SK-N-SH (cell line): ENCODE measurements around the gene SLC22A23. TPM values are rescaled to one million over a fixed set of nuclear protein-coding genes. Genes with fewer than 3 reads are reported as not detected.

Experiments
- CTCF ChIA-PET: fragments of 300-600, 350-600 bp; formaldehyde crosslinking; extraction: SDS; loops from one replicate; lab custom pipeline; 2021; lab: Yijun Ruan, JAX
- POLR2A ChIA-PET: fragments of 350-600 bp; sonication (Branson Sonifier 250); formaldehyde crosslinking; extraction: SDS; loops from one replicate; lab custom pipeline; 2020; ENCODE audit warnings: antibody characterized with exemption, inconsistent platforms; lab: Yijun Ruan, JAX
- DNase-seq: peaks from one replicate; pipeline ENCODE4 v3.0.0; 2012
- H2AFZ ChIP-seq: fragments of 200-600 bp; sonication (generic); 2 replicates; pipeline ENCODE4 v1.8.1; 2016; ENCODE audit warnings: antibody characterized with exemption, mild to moderate bottlenecking, low read depth
- H3F3A ChIP-seq: fragments of 200-600 bp; sonication (generic); replicated peaks from 2 replicates; pipeline ENCODE3; 2016; ENCODE audit warnings: antibody characterized with exemption, mild to moderate bottlenecking; ENCODE audit not compliant: insufficient read depth
- H3K27ac ChIP-seq, 2 experiments: fragments of 200-500 bp in 1 of 2; fragments of 200-600 bp in 1 of 2; sonication (Bioruptor generic) in 1 of 2; sonication (generic), shearing (Covaris generic) in 1 of 2; 2 replicates each; pipeline versions ENCODE4 v1.5.1 to v1.6.1; 2014 to 2016; ENCODE audit warnings: low read depth in 2 of 2, inconsistent platforms in 1 of 2, low read length in 1 of 2, mild to moderate bottlenecking in 1 of 2, mixed read lengths in 1 of 2
- H3K27me3 ChIP-seq: fragments of 200-600 bp; sonication (generic), shearing (Covaris generic); 2 replicates; pipeline ENCODE4 v1.6.1; 2016; ENCODE audit warnings: mixed run types; ENCODE audit not compliant: insufficient read depth
- H3K36me3 ChIP-seq, 2 experiments: fragments of 200-500 bp in 1 of 2; fragments of 200-600 bp in 1 of 2; sonication (Bioruptor generic) in 1 of 2; sonication (generic) in 1 of 2; replicated peaks in 1 of 2; 2 replicates each; pipeline versions ENCODE3 to v1.5.1; 2014 to 2016; ENCODE audit warnings: low read length in 1 of 2, mild to moderate bottlenecking in 1 of 2; ENCODE audit not compliant: insufficient read depth in 2 of 2, control insufficient read depth in 1 of 2
- H3K4me1 ChIP-seq, 2 experiments: fragments of 200-500 bp in 1 of 2; fragments of 200-600 bp in 1 of 2; sonication (Bioruptor generic) in 1 of 2; sonication (generic), shearing (Covaris generic) in 1 of 2; 2 replicates each; pipeline versions ENCODE4 v1.5.1 to v1.6.1; 2014 to 2016; ENCODE audit warnings: low read depth in 1 of 2, low read length in 1 of 2, mixed run types in 1 of 2; ENCODE audit not compliant: insufficient read depth in 2 of 2, control insufficient read depth in 1 of 2
- H3K4me2 ChIP-seq: fragments of 200-600 bp; sonication (generic), shearing (Covaris generic); 2 replicates; pipeline ENCODE4 v1.6.1; 2017; ENCODE audit warnings: mixed run types
- H3K4me3 ChIP-seq, 2 experiments: fragments of 200-500 bp in 1 of 2; fragments of 200-600 bp in 1 of 2; sonication (Bioruptor generic) in 1 of 2; sonication (generic), shearing (Covaris generic) in 1 of 2; 2 replicates each; pipeline versions ENCODE4 v1.5.1 to v1.8.1; 2014 to 2016; ENCODE audit warnings: low read depth in 2 of 2, inconsistent platforms in 1 of 2, low read length in 1 of 2, mild to moderate bottlenecking in 1 of 2, mixed read lengths in 1 of 2, moderate library complexity in 1 of 2
- H3K79me2 ChIP-seq: fragments of 200-600 bp; sonication (generic); 2 replicates; pipeline ENCODE4 v1.8.1; 2017; ENCODE audit warnings: mild to moderate bottlenecking; ENCODE audit not compliant: insufficient read depth
- H3K9ac ChIP-seq: fragments of 200-600 bp; sonication (generic); 2 replicates; pipeline ENCODE4 v1.6.1; 2017; ENCODE audit warnings: mixed run types
- H3K9me2 ChIP-seq: fragments of 200-600 bp; sonication (generic); 2 replicates; pipeline ENCODE4 v1.6.1; 2017; ENCODE audit warnings: mixed run types
- H3K9me3 ChIP-seq: fragments of 200-600 bp; sonication (generic); 2 replicates; pipeline ENCODE4 v1.6.1; 2017; ENCODE audit warnings: mixed run types, mild to moderate bottlenecking, moderate library complexity
- H4K20me1 ChIP-seq: fragments of 200-600 bp; sonication (generic); 2 replicates; pipeline ENCODE4 v1.6.1; 2017; ENCODE audit warnings: mild to moderate bottlenecking, mixed run types; ENCODE audit not compliant: insufficient read depth
- CTCF ChIP-seq: fragments of 200-600 bp; sonication (generic); IDR thresholded peaks from 2 replicates; pipeline ENCODE4 v1.6.1; 2017; ENCODE audit warnings: antibody characterized with exemption, mild to moderate bottlenecking, moderate library complexity
- EP300 ChIP-seq, 2 experiments: IDR thresholded peaks; 2 replicates each; pipeline versions ENCODE4 v1.4.0 to v1.6.1; 2012; ENCODE audit warnings: borderline replicate concordance in 1 of 2, low read depth in 1 of 2, low read length in 1 of 2
- EZH2phosphoT487 ChIP-seq: fragments of 200-600 bp; sonication (generic); IDR thresholded peaks from 2 replicates; pipeline ENCODE4 v1.6.1; 2017; ENCODE audit warnings: low read depth, mixed run types, mild to moderate bottlenecking, antibody characterized with exemption, moderate library complexity, borderline replicate concordance
- FOSL2 ChIP-seq: IDR thresholded peaks from 2 replicates; pipeline ENCODE4 v1.4.0; 2012; ENCODE audit warnings: low read depth, mild to moderate bottlenecking, moderate library complexity, borderline replicate concordance
- FOXJ3 ChIP-seq: sonication (generic); formaldehyde crosslinking; IDR thresholded peaks from 2 replicates; pipeline ENCODE4 v1.5.1; 2020; ENCODE audit warnings: mild to moderate bottlenecking, missing genetic modification reagents
- FOXM1 ChIP-seq: IDR thresholded peaks from 2 replicates; pipeline ENCODE4 v1.4.0; 2012; ENCODE audit warnings: low read depth, mild to moderate bottlenecking
- GABPA ChIP-seq: IDR thresholded peaks from 2 replicates; pipeline ENCODE4 v1.4.0; 2012; ENCODE audit warnings: low read depth, mild to moderate bottlenecking
- GATA2 ChIP-seq: sonication (generic); formaldehyde crosslinking; IDR thresholded peaks from 2 replicates; pipeline ENCODE4 v1.5.0; 2020; ENCODE audit warnings: mild to moderate bottlenecking, missing genetic modification reagents
- IRF3 ChIP-seq: fragments of 150-350 bp; IDR thresholded peaks from 2 replicates; pipeline ENCODE4 v1.6.1; 2016; ENCODE audit warnings: mild to moderate bottlenecking, low read depth, low read length
- JUND ChIP-seq: IDR thresholded peaks from 2 replicates; pipeline ENCODE4 v1.4.0; 2012
- MAX ChIP-seq: IDR thresholded peaks from 2 replicates; pipeline ENCODE4 v1.4.0; 2012; ENCODE audit warnings: low read depth
- MXI1 ChIP-seq: IDR thresholded peaks from 2 replicates; pipeline ENCODE4 v1.6.1; 2012; ENCODE audit warnings: mild to moderate bottlenecking, low read depth, low read length, improper control_type of control experiment
- NFIC ChIP-seq: IDR thresholded peaks from 2 replicates; pipeline ENCODE4 v1.4.0; 2012; ENCODE audit warnings: borderline replicate concordance
- POLR2AphosphoS5 ChIP-seq: IDR thresholded peaks from 2 replicates; pipeline ENCODE4 v1.6.1; 2012; ENCODE audit warnings: low read depth, low read length
- RCOR1 ChIP-seq: fragments of 150-350 bp; IDR thresholded peaks from 2 replicates; pipeline ENCODE4 v1.6.1; 2017; ENCODE audit warnings: antibody characterized with exemption, low read length
- REST ChIP-seq: IDR thresholded peaks from 2 replicates; pipeline ENCODE4 v1.6.1; 2012; ENCODE audit warnings: mild to moderate bottlenecking, low read depth, low read length, moderate library complexity
- TAF1 ChIP-seq: IDR thresholded peaks from 2 replicates; pipeline ENCODE4 v1.6.1; 2012; ENCODE audit warnings: low read depth, mild to moderate bottlenecking, low read length, moderate library complexity, borderline replicate concordance
- TCF12 ChIP-seq: IDR thresholded peaks from 2 replicates; pipeline ENCODE4 v1.4.0; 2012
- USF2 ChIP-seq: fragments of 150-350 bp; IDR thresholded peaks from 2 replicates; pipeline ENCODE4 v1.6.1; 2017; ENCODE audit warnings: antibody characterized with exemption, low read length, low read depth, borderline replicate concordance
- WGBS: methylation state at CpG from one replicate; pipeline ENCODE4 v1.1.6; 2017; ENCODE audit warnings: low lambda C conversion rate; 5-methylcytosine and 5-hydroxymethylcytosine counted together
- polyA plus RNA-seq, 3 experiments: library from polyadenylated mRNA; depleted of rRNA; stranded (reverse); fragments of >200 nt; gene quantifications; 2 replicates each; pipeline ENCODE4 v1.2.3, GENCODE V29; 2012

The SLC22A23 gene
- polyA plus RNA-seq, 1 of the 3 experiments (the other 2 are of a cell fraction): not detected

- Histone ChIP-seq H3K4me1 (no peaks in the 10 kb centered on the region; a peak in 1 of 4 replicates), H2AFZ (no peak overlapping the region), H3K4me3 (no peak overlapping the region), H3K27ac (no peak overlapping the region), H3K9ac (no peak overlapping the region), H3K79me2 (no peaks in the 10 kb centered on the region), H3F3A (no peaks in the 10 kb centered on the region), H3K9me2 (no peaks in the 10 kb centered on the region), H3K9me3 (no peaks in the 10 kb centered on the region), H3K4me2 (no peak overlapping the region), H4K20me1 (no peaks in the 10 kb centered on the region), H3K36me3 (no peaks in the 10 kb centered on the region), H3K27me3 (peaks cover 54% of the 10 kb centered on the region)
- 74% methylated on average over 5 of the region's 5 CpGs for WGBS
- no peak for DNase-seq
- TF ChIP-seq FOXJ3 (CRISPR knock-in tag) (no peak), TAF1 (no peak), GABPA (no peak), POLR2AphosphoS5 (no peak), FOXM1 (no peak), MAX (no peak), TCF12 (no peak), GATA2 (CRISPR knock-in tag) (no peak), MXI1 (no peak), FOSL2 (no peak), RCOR1 (no peak), CTCF (no peak), NFIC (no peak), EP300 (IDR thresholded peaks at IDR 0.05; ENCODE audit: borderline replicate concordance in 1 of 2, low read depth in 1 of 2, low read length in 1 of 2) (no peak), EZH2phosphoT487 (no peak), IRF3 (no peak)
- CTCF ChIA-PET: no interaction called here
- POLR2A ChIA-PET: no interaction called here
Measured at GRCh38 chr6:3450888-3451287, 6.0 kb downstream of the SLC22A23 start.

- no peaks in the 10 kb centered on the region for H3K9me2 ChIP-seq
- H3K4me1 ChIP-seq: no peaks in the 10 kb centered on the region
- H3K9ac ChIP-seq: no peak overlapping the region
- no peaks in the 10 kb centered on the region for H3K36me3 ChIP-seq
- H3K27ac ChIP-seq: no peak overlapping the region
- no peak for DNase-seq
- ChIA-PET POLR2A (no interaction called here), CTCF (no interaction called here)
- H3K9me3 ChIP-seq: no peaks in the 10 kb centered on the region
- TF ChIP-seq USF2 (no peak), TAF1 (no peak), EZH2phosphoT487 (no peak), NFIC (no peak), REST (no peak), JUND (no peak), POLR2AphosphoS5 (no peak), GATA2 (CRISPR knock-in tag) (no peak), FOXJ3 (CRISPR knock-in tag) (no peak)
- WGBS: 11% methylated on average over 5 of the region's 5 CpGs
- no peak overlapping the region for H2AFZ ChIP-seq
- H3K27me3 ChIP-seq: peaks cover 49% of the 10 kb centered on the region
- no peaks in the 10 kb centered on the region for H3K79me2 ChIP-seq
- no peaks in the 10 kb centered on the region for H3F3A ChIP-seq
- no peaks in the 10 kb centered on the region for H4K20me1 ChIP-seq
- no peak overlapping the region for H3K4me3 ChIP-seq
- H3K4me2 ChIP-seq: no peak overlapping the region
Measured at GRCh38 chr6:3449750-3450305, 7.0 kb downstream of the SLC22A23 start.
